ENCODE data around the gene GREB1L. TPM values are rescaled to one million over a fixed set of nuclear protein-coding genes. Genes with fewer than 3 reads are reported as not detected.

The GREB1L gene
- total and polyA plus RNA-seq, 2 experiments from 2014 or later, result 14.0 to 16.8 TPM

- no peaks in the 10 kb centered on the region for H3K4me1 ChIP-seq (ENCODE audit: insufficient read depth)
- TF ChIP-seq EZH2 (IDR thresholded peaks at IDR 0.05; ENCODE audit: borderline replicate concordance) (no peak), EZH2phosphoT487 (IDR thresholded peaks at IDR 0.05; ENCODE audit: low read depth, severe bottlenecking, unreplicated experiment) (no peak), CTCF (IDR thresholded peaks at IDR 0.05; ENCODE audit: poor library complexity) (no peak)
- no peaks in the 10 kb centered on the region for H3K9me3 ChIP-seq (ENCODE audit: low read depth)
- no peak overlapping the region for H2AFZ ChIP-seq
- H3K36me3 ChIP-seq (replicated peaks; ENCODE audit: insufficient read depth, low read depth), result no peaks in the 10 kb centered on the region
- DNase-seq (ENCODE audit: low spot score), result no peak
- no peaks in the 10 kb centered on the region for H3K27me3 ChIP-seq
- H3K4me2 ChIP-seq, result no peak overlapping the region
- H3K9me2 ChIP-seq (replicated peaks; ENCODE audit: insufficient read depth), result no peaks in the 10 kb centered on the region
- H3K79me2 ChIP-seq, result no peaks in the 10 kb centered on the region
- H4K20me1 ChIP-seq (ENCODE audit: insufficient read depth, poor library complexity, severe bottlenecking), result no peaks in the 10 kb centered on the region
- 87% methylated on average over 3 of the region's 3 CpGs for WGBS (ENCODE audit: low lambda C conversion rate, missing lambda C conversion rate)
- no peak overlapping the region for H3K4me3 ChIP-seq
- no peak overlapping the region for H3K27ac ChIP-seq
Measured at GRCh38 chr18:21255211-21255610, 13.2 kb downstream of the GREB1L start.

- Histone ChIP-seq H3K9me2 (replicated peaks; ENCODE audit: insufficient read depth) (no peaks in the 10 kb centered on the region), H3K9me3 (ENCODE audit: low read depth) (no peaks in the 10 kb centered on the region), H3K27me3 (no peaks in the 10 kb centered on the region), H3K4me2 (no peak overlapping the region), H3K4me3 (no peak overlapping the region), H3K27ac (no peak overlapping the region), H3K4me1 (ENCODE audit: insufficient read depth) (no peaks in the 10 kb centered on the region), H3K36me3 (replicated peaks; ENCODE audit: insufficient read depth, low read depth) (no peaks in the 10 kb centered on the region), H2AFZ (no peak overlapping the region), H4K20me1 (ENCODE audit: insufficient read depth, poor library complexity, severe bottlenecking) (no peaks in the 10 kb centered on the region), H3K79me2 (no peaks in the 10 kb centered on the region)
- peak; percentile 19 for DNase-seq (ENCODE audit: low spot score)
- no peak for TF ChIP-seq EZH2 (IDR thresholded peaks at IDR 0.05; ENCODE audit: borderline replicate concordance)
Measured at GRCh38 chr18:21257386-21257785, 15.4 kb downstream of the GREB1L start.

- Histone ChIP-seq H3K4me1 (ENCODE audit: insufficient read depth) (peaks cover 7% of the 10 kb centered on the region), H2AFZ (no peak overlapping the region), H3K4me2 (no peak overlapping the region), H4K20me1 (ENCODE audit: insufficient read depth, poor library complexity, severe bottlenecking) (no peaks in the 10 kb centered on the region), H3K36me3 (replicated peaks; ENCODE audit: insufficient read depth, low read depth) (no peaks in the 10 kb centered on the region), H3K27ac (no peak overlapping the region), H3K4me3 (no peak overlapping the region), H3K27me3 (no peaks in the 10 kb centered on the region), H3K79me2 (no peaks in the 10 kb centered on the region), H3K9me3 (ENCODE audit: low read depth) (no peaks in the 10 kb centered on the region), H3K9me2 (replicated peaks; ENCODE audit: insufficient read depth) (no peaks in the 10 kb centered on the region)
- TF ChIP-seq EZH2phosphoT487 (IDR thresholded peaks at IDR 0.05; ENCODE audit: low read depth, severe bottlenecking, unreplicated experiment), result no peak
- no peak for TF ChIP-seq CTCF (IDR thresholded peaks at IDR 0.05; ENCODE audit: poor library complexity)
- TF ChIP-seq EZH2 (IDR thresholded peaks at IDR 0.05; ENCODE audit: borderline replicate concordance), result no peak
- no peak for DNase-seq (ENCODE audit: low spot score)
- 50% methylated on average over 2 of the region's 2 CpGs for whole genome bisulfite sequencing (ENCODE audit: low lambda C conversion rate, missing lambda C conversion rate)
Measured at GRCh38 chr18:21260621-21261020, 18.6 kb downstream of the GREB1L start.

- Histone ChIP-seq H3K27me3 (no peaks in the 10 kb centered on the region), H3K36me3 (replicated peaks; ENCODE audit: insufficient read depth, low read depth) (no peaks in the 10 kb centered on the region), H2AFZ (no peak overlapping the region), H4K20me1 (ENCODE audit: insufficient read depth, poor library complexity, severe bottlenecking) (no peaks in the 10 kb centered on the region), H3K4me2 (no peak overlapping the region), H3K4me3 (no peak overlapping the region), H3K9me3 (ENCODE audit: low read depth) (no peaks in the 10 kb centered on the region), H3K27ac (no peak overlapping the region), H3K79me2 (no peaks in the 10 kb centered on the region), H3K4me1 (ENCODE audit: insufficient read depth) (peaks cover 10% of the 10 kb centered on the region), H3K9me2 (replicated peaks; ENCODE audit: insufficient read depth) (no peaks in the 10 kb centered on the region)
- no peak for TF ChIP-seq CTCF (IDR thresholded peaks at IDR 0.05; ENCODE audit: poor library complexity)
- no peak for TF ChIP-seq EZH2 (IDR thresholded peaks at IDR 0.05; ENCODE audit: borderline replicate concordance)
- WGBS (ENCODE audit: low lambda C conversion rate, missing lambda C conversion rate), result 97% methylated on average over 1 of the region's 1 CpG
- DNase-seq (ENCODE audit: low spot score), result no peak
Measured at GRCh38 chr18:21261352-21261751, 19.3 kb downstream of the GREB1L start.
